Inflammatory macrophage treated with lipopolysaccharide for 4 hours (primary cell): ENCODE data around the gene SFXN2.
A peak's percentile ranks its signal among the peaks of the same experiment; 100 is the strongest.
"Not testable (repeated sequence)": the region's sequence is repeated elsewhere in the genome, so short reads cannot be mapped to it uniquely, and the experiment has no call there.

Experiments
- DNase-seq: peaks from one replicate; pipeline ENCODE4 v3.0.0-alpha.2; 2020

Gene SFXN2

DNA sequence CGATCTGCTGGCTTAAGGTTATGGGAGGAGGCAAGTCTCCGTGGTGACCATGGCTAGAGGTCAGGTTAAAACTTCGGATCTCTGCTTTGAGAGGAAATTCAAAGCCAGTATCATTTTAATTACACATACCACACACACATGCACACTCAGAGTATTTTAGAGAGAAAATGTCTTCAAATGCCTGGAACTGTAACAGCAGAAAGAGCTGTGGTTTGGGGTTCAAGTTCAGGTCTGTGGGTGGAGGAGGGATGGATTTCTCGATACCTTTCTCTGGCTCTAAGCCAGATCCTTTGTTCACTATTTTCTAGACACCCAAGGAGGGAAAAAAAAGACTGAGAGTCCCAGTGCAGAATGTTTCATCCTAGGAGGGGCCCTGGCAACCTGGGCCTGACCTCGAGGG, 32.7 kb upstream of the SFXN2 start:
- no peak for DNase-seq

DNA sequence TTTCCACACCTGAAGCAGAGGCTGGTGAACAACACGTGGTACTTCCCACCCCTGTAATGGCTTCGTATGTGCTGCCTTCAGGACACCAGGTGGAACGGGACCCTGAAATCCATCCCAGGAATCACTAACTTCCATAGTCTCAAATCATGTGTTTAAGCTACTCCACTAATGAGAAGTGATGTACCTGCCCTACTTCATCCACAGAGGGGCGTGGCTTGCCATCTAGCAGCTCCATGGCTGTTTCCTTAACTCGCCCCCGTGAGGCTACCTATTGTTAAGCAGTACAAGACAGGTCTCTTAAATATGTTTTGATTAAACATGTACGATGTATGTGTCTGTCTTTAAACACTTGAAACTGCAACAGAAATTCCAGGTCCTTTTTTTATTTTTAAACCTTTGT, 32.0 kb upstream of the SFXN2 start:
- no peak for DNase-seq

DNA sequence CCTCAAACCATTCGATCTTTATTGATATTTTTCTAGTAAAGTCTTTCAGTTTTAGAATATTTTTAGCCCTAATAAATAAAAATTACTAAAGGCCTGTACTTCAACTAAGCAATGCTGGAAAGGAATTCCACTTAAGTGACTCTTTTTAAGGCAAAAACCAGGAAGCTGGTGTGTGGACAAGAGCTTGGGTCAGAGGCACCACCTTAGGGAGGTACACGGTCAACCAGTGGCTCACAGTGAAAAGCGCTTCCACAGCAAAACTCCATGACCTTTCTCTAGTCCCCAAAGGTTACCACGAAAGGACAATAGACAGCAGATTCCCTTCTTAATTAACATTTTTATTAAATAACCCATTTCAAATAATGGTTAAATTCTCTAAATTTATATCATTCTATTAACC, 31.5 kb upstream of the SFXN2 start:
- DNase-seq, result no peak

DNA sequence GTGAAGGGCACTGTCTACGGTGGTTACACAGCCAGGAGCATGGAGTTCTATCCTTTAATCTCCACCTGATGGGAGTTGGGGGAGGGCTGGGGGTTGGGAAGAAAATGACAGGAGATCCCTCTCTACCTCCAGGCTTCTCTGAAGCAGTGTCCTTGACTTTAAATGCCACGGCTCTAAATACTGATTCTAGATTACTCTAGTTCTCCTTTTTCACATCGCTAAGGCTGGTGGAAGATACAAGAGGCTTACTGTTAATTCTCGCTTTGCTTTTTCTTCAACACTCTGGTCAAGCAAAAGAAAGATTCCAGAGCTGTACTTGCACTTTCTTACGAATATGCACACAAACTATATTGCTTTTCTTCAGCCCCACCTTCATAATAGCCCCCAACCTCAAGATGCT, 30.7 kb upstream of the SFXN2 start:
- no peak for DNase-seq

DNA sequence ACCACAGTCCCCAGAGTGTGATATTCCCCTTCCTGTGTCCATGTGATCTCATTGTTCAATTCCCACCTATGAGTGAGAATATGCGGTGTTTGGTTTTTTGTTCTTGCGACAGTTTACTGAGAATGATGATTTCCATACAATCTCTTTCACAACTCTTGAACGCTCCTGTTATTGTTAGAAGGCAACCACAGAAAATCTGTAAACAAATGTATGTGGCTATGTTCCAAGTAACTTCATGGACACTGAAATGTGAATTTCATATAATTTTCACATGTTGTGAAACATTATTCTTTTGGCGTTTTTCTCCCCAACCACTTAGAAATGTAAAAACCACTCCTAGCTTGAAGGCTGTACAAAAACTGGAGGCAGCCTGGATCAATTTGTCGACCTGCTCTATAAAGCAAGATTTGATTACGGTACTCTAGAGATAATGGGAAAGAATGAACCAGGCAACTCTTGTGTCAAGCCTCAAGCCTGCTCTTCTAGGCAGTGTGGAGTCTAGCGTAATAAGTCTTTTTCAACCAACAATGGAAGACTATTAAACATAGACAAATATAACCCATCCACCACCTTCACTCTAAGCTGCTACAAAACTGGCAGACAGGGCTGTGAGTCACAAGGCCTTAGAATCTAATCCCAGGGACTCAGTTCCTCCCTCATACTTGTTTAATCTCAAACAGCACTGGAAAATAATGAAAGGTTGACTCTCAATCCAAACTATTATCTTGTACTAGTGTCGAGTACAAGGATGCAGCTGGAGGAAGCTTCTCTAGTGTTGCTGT, 23.0 kb upstream of the SFXN2 start:
- no peak for DNase-seq

DNA sequence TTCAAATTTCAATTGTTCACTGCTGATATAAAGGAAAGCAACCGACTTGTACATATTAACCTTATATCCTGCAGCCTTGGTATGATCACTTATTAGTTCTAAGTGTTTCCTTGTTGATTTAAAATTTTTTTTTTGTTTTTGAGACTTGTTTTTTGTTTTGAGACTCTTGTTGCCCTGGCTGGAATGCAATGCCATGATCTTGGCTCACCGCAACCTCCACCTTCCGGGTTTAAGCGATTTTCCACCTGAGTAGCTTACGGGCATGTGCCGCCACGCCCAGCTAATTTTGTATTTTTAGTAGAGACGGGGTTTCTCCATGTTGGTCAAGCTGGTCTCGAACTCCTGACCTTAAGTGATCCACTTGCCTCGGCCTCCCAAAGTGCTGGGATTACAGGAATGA, 19.0 kb upstream of the SFXN2 start:
- not testable (repeated sequence) for DNase-seq

DNA sequence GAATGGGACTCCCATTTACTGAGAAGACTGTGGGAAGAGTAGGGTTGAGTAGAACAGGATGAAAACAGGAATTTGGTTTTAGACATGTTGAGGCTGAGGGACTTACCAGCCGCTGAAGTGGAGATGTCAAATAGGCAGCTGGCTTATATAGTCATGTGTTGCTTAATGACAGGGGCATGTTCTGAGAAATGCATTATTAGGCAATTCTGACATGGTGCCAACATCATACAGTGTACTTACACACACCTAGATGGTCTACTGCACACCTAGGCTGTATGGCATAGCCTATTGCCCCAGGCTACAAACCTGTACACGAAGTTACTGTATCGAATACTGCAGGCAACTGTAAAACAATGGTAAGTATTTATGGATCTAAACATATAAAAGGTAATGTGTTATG, 17.7 kb upstream of the SFXN2 start:
- DNase-seq, result peak; percentile 13

DNA sequence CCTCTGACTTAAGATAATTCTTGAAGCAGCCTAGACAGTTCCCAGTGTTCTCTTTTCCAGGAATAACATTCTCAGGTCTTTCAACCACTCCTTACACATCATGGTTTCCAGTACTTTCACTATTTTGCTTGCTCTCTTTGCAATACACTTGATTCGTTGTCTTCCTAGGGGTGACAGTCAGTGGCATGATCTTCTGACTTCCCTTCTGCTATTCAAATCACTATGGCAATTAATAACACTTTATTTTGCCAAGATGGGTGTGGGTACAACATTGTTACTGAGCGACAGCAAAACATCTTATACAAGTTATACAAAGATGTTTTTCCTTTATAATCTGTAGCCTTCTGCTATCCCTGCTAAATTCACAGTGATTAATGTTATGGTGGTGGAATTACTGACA, 15.5 kb upstream of the SFXN2 start:
- no peak for DNase-seq

DNA sequence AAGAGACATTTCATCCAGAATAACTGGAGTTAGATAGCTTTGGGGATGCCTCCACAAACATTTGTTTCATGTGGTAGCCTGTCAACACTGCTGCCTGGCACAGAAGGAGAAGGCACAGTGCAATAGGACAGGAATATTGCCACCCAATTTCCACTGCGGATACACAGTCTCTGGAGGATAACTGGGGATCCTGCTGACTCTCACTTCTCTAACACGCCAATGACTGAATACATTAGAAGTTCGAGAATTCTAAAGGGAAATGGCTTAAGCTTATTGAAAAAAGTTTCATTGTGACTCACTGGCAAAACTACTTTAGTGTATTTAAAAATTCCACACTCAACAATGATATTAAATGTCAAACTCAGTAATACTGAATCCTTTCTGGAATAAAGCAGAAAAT, 13.2 kb upstream of the SFXN2 start:
- DNase-seq, result no peak

DNA sequence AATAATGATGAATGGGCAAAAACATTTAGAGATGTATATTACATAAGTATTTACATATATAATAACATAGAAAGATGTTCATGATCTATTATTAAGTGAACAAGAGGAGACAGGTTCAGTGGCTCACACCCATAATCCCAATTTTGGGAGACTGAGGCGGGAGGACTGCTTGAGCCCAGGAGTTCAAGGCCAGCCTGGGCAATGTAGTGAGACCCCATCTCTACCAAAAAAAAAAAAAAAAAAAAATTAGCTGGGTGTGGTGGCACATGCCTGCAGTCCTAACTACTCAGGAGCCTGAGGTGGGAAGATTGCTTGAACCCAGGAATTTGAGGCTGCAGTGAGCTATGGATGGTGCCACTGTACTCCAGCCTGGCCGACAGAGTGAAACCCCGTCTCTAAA, 12.6 kb upstream of the SFXN2 start:
- DNase-seq, result no peak

DNA sequence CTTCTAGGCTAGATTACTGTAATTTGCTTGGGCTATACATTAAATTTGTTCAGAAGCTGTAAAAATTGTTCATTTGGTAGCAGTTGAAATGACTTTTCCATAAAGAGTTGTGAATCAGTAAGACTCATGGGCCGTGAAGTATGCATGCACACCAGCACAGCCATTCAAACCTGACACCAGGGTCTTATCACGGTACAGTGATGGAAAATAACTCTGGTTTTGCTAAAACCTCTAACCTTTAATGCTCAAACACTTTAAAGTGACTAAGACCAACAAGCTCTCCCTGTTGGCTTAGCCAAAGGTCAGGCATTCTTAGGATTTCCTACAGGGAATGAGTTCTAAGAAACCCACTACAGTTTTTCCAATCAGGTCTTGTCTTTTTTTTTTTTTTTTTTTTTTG, 11.7 kb upstream of the SFXN2 start:
- DNase-seq, result no peak

DNA sequence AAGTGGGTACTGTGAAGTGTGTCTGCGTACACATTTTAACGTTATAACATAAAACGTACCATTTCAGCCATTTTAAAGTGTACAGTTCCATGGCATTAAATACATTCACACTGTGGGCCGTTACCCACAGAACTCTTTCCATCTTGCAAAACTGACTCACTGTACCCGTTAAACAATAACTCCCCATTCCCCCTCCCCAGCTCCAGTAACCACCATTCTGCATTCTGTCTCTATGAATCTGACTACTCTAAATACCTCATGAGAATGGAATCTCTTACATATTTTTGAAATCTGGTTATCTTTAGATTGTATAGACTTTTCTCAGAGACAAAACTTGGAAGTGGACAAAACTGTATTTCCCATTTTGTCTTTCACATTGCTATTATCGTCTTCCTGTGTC, 9.5 kb upstream of the SFXN2 start:
- no peak for DNase-seq

DNA sequence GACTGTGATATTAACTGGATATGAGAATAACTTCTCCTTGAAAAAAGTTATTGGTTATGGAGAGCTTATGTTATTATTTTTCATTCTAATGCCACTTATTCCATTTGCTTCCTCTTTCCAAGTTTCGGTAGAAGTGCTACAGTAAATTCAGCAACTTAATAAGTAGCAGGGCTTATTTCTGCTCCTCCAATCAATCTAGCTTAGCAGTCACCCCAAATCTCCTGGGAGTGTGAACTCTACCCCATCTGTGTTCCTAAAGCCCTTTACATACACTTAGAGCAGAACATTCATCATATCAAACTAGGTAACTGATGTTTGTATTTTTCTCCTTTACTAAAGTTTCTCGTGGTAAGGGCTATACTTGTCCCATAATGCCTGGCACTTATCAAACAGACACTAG, 8.9 kb upstream of the SFXN2 start:
- peak; percentile 10 for DNase-seq

DNA sequence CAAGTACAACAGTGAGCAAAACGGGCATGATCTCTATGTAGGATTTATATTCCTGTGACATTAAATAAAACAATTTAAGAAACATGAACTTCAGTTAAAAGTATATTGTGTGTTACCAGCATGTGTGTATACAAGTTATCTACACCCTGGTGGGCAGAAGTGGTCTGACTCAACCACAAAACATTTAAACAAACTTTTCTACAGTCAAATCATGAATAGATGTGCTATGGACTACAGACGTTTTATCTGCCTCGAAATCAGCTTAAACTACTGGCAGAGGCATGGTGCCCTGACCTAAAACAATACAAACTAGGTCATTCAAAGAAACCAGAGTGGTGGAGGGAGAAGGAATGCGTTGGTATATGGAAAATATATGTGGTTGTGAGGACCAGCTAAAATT, 3.8 kb upstream of the SFXN2 start:
- no peak for DNase-seq

DNA sequence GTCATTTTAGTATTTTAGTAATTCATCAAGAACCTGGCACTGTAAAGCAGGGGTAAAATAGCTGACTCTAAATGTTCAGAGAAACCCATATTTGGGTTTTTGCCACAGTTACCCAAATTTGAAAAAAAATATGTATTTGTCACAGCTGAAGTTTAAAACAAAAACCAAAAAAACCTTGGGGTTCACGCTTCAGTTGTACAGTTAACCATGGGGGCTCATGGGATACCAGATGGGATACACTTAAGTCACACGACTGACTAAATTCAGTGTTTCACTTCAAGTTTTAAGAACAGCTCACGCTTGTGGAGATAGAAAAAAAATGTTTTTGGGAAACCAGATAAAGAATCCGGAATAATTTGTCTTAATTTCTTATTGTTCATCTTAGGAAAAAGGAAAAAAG, 2.3 kb upstream of the SFXN2 start:
- no peak for DNase-seq

DNA sequence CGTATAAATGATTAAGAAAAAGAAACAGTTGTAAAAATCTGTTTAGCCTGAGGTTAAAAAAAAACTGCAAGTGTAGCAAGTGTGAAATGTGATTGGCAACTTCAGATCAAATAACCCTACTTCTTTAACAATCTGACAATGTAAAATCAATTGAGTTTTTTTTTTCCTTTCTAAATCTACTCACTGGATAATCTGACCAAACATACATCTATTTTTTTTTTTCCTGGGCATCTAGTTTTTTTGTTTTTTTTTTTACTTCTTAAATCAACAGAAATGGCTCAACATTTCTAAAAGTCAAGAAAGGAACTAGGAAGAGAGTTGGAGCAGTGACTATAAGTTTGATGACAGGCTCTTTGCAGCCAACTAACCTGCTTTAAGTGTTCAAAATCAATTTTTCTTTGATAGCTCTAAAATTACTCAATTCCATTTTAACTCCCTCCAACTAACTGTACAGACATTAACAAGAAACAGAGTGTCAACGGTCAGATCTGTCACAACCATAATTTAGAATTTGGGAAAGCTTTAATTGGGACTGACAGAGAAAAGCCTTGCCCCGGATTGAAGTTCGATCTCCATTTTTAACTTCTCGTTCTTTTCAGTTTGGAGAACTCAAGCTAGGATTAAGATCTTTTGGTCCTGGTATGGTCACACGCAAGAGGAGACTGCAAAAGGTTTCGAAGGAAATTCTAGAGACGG, 1.4 kb upstream of the SFXN2 start:
- no peak for DNase-seq

DNA sequence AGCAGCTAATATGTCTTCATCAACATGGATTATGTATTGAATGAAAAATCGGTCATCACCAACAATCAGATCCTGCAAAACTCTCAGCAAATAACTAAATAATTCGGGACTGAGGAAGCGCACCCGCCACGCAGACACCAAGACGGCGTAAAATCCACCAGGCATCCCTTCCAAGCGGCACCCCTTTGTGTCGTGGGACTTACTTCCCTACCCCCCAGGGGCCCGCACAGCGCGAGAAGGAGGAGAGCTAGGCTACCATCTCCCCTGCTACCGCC, 960 bp upstream of the SFXN2 start:
- peak; percentile 82 for DNase-seq

DNA sequence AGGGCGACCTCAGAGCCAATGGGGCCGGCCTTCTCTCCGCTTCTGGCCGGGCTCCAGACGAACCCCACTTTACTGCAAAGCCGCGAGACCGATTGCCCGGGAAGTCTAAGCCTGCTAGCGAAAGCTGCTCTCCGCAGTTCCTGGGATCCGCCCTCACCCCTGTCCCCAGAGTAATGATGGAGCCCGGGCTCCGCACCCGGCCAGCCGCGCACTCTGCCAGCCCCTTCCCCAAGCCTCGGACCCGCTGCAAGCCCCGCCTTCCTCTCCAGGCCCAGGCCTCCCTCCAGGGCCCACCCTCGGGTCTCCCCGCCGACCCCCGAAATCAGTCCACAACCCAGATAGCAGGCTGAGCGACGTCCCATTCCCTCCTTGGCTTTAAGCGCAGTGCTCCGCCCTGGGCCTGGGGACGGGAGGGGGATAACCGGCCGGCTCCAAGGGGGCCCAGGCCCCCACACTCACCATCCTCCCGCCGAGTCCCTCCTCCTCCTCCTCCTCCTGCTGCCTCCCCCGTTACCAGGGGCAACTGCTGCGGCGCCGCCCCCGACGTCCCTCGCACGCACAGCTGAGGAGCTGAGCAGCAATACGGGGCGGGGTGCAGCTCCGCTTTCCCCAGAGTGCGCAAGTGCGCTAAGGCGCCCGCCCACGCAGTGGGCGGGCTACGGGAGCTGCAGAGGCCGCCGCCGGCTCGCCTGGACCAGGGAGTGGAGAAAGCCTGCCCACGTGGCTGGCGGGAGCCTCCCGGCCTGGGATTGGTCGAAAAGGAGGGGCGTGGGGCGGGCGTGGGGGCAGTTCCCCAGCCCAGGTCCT, 419 bp upstream of the SFXN2 start, which contains the start of gene ARL3:
Gene ARL3 (minus strand): TSS at position 584 of the 807 bp plus-strand sequence. CDS start 122 bp downstream, at position 462.
- DNase-seq, result peak; percentile 100

DNA sequence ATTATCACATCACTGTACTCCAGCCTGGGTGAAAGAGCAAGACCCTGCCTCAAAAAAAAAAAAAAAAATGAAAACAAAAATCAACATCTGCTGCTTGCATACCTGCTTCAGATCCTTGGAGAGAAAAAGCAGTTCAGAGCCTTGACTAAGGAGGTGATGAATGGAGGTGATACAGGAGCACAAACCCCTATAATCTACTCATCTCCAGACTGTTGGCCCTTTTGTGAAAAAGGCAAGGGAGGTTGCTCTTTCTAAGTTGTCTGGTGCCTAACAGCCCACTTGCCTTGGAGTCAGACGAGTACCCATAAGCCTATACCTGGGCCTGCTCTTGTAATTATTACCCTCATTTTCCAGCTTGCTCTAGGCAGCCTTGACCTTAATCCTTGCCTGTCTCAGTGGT, 1.4 kb downstream of the SFXN2 start:
- DNase-seq, result no peak

DNA sequence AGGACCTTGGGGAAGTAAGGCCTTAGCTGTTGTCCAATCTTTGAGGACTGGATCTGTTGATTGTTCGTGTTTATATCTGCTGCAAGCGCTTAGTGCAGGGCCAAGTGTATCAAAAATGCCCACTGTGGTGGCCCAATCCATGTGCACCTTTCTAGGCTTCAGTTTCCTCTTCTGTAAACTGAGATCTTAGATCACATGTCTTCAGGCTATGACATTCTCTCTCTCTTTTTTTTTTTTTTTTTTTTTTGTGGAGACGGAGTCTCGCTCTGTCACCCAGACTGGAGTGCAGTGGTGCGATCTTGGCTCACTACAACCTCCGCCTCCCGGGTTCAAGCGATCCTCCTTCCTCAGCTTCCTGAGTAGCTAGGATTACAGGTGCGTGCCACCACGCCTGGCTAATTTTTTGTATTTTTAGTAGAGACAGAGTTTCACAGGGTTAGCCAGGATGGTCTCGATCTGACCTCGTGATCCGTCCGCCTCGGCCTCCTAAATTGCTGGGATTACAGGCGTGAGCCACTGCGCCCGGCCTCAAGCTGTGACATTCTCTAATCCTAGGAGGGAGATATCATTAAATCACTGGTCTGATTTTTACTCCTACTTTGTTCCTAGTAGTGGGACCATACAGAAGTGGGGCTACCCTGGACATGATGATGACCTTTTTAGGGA, 2.6 kb downstream of the SFXN2 start:
- DNase-seq, result not testable (repeated sequence)

DNA sequence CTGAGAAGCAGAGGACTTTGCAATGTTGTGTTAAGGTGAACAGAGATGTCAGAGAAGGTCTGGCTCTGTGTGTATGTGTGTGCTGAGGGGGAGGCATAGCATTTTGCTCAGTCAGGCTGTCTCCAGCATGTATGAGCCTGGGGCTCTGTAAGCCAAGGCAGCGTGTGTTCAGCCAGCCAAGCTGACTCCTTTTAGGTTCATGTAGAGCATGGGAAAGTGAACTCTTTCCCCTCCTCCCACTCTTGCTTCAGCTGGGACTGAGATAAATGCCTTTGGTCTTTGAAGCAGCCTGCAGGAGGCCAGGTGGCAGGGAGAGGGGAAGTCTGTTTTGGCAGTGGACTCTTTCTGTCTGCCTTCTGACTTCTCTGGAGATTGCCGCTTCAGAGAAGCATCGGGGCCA, 3.8 kb downstream of the SFXN2 start:
- DNase-seq, result no peak

DNA sequence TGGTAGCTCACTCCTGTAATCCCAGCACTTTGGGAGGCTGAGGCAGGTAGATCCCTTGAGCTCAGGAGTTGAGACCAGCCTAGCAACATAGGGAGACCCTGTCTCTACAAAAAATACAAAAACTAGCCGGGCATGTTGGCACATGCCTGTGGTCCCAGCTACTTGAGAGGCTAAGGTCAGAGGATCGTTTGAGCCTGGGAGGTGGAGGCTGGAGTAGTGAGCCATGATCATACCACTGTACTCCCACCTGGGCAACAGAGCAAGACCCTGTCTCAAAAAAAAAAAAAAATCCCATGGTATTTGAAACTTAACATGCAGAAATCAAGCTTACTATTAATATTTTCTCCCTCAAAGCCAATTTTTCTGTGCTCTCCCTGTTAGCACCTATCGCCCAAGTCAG, 5.9 kb downstream of the SFXN2 start:
- no peak for DNase-seq

DNA sequence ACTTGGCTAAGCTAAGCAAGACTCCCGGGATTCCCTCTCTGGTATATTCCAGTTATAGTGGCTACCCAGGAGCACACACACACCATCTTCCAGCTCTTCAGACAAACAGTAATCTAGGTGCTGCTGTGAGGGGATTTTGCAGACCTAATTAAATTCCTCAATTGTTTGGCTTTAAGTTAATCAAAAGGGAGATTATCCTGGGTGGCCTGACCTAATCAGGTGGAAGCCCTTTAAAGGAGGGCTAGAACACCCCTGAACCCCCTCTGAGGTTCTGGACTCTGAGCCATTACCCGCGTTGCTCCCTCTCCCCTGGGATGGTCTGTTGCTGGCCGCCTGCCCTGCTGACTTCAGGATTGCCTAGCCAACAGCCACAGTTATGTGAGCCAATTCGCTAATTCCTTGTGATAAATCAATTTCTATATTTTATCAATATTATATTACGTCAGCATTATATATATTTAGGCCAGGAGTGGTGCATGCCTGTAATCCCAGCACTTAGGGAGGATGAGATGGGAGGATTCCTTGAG, 6.4 kb downstream of the SFXN2 start:
- DNase-seq, result no peak
